Nephron (organoid): ENCODE results near the gene GALNT18.

Experiments used
- H3K27ac Mint-ChIP-seq, 3 experiments: 2 replicates each; pipeline ENCODE4 v1.8.0; 2020; ENCODE audit warnings: mixed read lengths in 3 of 3, mild to moderate bottlenecking in 2 of 3, moderate library complexity in 1 of 3
- H3K27me3 Mint-ChIP-seq: 2 replicates; pipeline ENCODE4 v1.8.0; 2021; ENCODE audit warnings: low read depth, mild to moderate bottlenecking, moderate library complexity, mixed read lengths
- H3K36me3 Mint-ChIP-seq: 2 replicates; pipeline ENCODE4 v1.8.0; 2020; ENCODE audit warnings: low read depth, mixed read lengths
- H3K4me1 Mint-ChIP-seq: 2 replicates; pipeline ENCODE4 v1.8.0; 2020; ENCODE audit warnings: mixed read lengths
- H3K4me3 Mint-ChIP-seq, 3 experiments: 2 replicates each; pipeline ENCODE4 v1.8.0; 2020; ENCODE audit warnings: mild to moderate bottlenecking in 3 of 3, mixed read lengths in 3 of 3, moderate library complexity in 2 of 3
- H3K9me3 Mint-ChIP-seq: 2 replicates; pipeline ENCODE4 v1.8.0; 2020; ENCODE audit warnings: mixed read lengths
- CTCF ChIP-seq, 3 experiments: fragments of 200-600 bp; sonication (generic); IDR thresholded peaks; one replicate each; pipeline ENCODE4 v1.5.0; 2021; ENCODE audit warnings: antibody characterized with exemption in 3 of 3; ENCODE audit not compliant: unreplicated experiment in 3 of 3

GALNT18 gene

DNA sequence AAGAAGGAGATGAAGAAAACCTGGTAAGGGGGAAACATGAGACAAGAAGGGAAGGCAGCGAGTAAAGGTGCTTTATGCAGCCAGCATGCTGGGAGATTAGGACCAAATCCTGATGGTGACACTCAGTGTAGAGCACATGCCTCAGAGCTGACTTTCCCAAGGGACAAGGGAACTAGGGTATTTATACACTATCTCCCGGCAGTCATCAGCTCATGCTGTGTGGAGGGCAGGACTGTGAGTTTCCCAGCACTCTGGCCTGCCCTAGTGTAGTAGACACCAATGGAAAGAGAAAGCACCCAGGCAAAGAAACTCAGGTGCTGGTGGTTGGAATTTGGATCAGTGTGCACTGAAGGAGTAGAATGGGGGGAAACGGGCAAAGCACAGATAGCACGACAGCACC lies 140.4 kb downstream of the GALNT18 start:
- Mint-ChIP-seq H3K4me3 (no peak overlapping the region), H3K4me1 (peaks cover 19% of the 10 kb centered on the region), H3K27ac (no peak overlapping the region), H3K9me3 (no peaks in the 10 kb centered on the region), H3K27me3 (peaks cover 48% of the 10 kb centered on the region), H3K36me3 (no peaks in the 10 kb centered on the region)
- TF ChIP-seq CTCF (IDR thresholded peaks at IDR 0.05; ENCODE audit: unreplicated experiment in 3 of 3): no peak

DNA sequence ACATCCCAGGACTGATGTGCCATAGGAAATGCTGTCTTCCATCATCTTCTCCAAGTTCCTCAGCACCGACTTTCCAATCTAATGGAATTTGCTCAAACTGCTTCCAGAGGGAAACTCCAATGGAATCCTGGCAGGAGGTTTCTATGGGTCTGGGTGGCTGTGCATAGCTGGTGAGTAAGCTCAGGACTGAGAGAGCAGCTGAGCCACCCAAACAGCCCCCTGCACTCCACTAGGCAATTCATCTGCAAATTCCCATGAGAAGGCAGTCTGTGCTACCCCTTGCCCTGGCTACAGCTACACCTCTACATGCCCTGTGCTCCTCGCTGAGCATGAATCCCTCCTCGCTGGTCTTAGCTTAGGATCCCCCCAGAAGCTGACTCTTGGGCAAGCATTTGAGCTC lies 140.8 kb downstream of the GALNT18 start:
- Mint-ChIP-seq H3K4me3 (no peak overlapping the region), H3K9me3 (no peaks in the 10 kb centered on the region), H3K27me3 (peaks cover 47% of the 10 kb centered on the region), H3K27ac (no peak overlapping the region), H3K4me1 (peaks cover 23% of the 10 kb centered on the region), H3K36me3 (no peaks in the 10 kb centered on the region)
- no peak for TF ChIP-seq CTCF (IDR thresholded peaks at IDR 0.05; ENCODE audit: unreplicated experiment in 3 of 3)

DNA sequence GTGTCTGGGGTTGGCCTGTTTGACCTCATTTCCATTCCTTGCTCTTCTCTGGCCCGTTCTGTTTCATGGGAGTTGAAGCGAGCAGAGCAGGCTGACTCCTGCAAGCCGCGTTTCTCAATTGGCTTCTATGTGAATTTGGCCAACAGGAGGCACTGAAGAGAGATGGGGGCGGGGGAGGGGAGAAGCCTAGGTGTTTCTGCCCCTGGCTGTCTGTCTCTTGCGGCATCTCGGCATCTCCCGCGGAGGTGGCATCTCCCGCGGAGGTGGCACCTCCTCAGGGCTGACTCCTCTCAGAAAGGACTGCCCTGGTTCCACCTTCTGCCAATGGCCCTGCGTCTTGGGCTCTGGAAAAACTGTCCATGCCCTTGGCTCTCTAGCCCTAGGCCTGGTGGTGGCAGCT lies 143.1 kb downstream of the GALNT18 start:
- no peaks in the 10 kb centered on the region for H3K36me3 Mint-ChIP-seq
- no peak overlapping the region for H3K27ac Mint-ChIP-seq
- H3K27me3 Mint-ChIP-seq: peaks cover 44% of the 10 kb centered on the region
- H3K4me1 Mint-ChIP-seq: peaks cover 24% of the 10 kb centered on the region
- no peak overlapping the region for H3K4me3 Mint-ChIP-seq
- no peak for TF ChIP-seq CTCF (IDR thresholded peaks at IDR 0.05; ENCODE audit: unreplicated experiment in 3 of 3)
- no peaks in the 10 kb centered on the region for H3K9me3 Mint-ChIP-seq

DNA sequence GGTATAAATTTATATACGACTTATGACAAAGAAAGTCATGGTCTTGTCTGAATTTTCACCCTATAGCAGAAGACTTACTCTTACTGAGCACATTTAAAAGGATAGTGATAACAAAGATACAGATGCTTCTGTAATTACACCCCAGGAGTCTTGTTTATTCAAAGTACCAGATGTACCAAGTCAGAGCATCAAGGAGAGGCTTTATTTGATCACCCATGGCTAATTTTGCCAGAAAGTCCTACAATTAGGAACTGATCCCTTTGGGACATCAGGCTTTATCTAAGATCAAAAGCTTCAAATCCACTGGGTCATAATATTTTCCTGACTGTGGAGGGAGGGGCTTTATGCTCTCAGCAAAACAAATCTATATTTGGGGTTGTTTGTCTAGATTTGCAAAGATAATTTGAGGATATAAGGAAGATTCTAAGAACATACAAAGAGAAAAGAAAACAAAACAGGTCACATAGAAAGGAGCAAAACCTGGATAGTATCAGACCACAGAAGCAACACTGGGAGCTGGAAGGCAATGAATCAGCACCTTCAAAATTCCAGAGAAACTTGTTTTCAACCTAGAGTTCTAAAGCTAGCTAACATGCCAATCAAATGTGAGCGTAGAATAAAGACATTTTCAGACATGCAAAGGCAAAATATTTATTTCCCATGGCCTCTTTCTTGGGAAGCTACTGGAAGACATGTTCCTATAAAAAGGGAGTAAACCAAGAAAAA lies 143.9 kb downstream of the GALNT18 start:
- Mint-ChIP-seq H3K4me3 (no peak overlapping the region), H3K27me3 (peaks cover 43% of the 10 kb centered on the region), H3K36me3 (no peaks in the 10 kb centered on the region), H3K27ac (no peak overlapping the region), H3K4me1 (peaks cover 21% of the 10 kb centered on the region), H3K9me3 (no peaks in the 10 kb centered on the region)
- no peak for TF ChIP-seq CTCF (IDR thresholded peaks at IDR 0.05; ENCODE audit: unreplicated experiment in 3 of 3)

DNA sequence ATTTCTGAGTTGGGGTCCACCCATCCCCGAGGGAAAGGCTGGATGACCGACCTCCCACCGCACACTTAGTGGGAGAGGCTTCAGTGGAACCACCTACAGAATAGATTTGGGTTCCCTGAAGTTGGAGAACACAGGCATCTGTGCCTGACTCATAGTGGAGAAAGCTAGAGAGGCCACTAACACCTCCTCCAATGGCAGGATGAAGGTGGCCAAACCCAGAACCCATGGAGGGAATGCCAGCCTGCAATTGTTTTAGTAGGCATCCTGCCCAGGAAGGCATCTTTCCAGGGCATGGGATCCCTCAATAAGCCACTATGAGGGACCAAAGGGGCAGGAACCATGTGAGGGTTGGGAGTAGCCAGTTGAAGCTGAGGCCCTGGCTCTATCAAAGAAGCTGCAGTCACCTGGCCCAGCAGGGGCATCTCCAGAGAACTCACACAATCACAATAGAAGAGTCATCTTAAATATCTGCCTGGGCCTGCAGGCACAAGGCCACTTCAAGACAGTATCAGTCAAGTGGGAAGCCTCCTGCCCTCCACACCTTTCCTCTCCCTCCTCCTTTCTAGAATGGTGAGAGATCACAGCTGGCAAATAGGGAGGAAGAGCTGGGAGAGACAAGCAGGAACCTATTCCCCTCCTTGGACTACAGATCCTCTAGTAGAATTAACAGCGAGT lies 144.7 kb downstream of the GALNT18 start:
- Mint-ChIP-seq H3K27me3 (peaks cover 41% of the 10 kb centered on the region), H3K27ac (no peak overlapping the region), H3K36me3 (no peaks in the 10 kb centered on the region), H3K9me3 (no peaks in the 10 kb centered on the region), H3K4me3 (no peak overlapping the region), H3K4me1 (peaks cover 25% of the 10 kb centered on the region)
- TF ChIP-seq CTCF (IDR thresholded peaks at IDR 0.05; ENCODE audit: unreplicated experiment in 3 of 3): no peak

DNA sequence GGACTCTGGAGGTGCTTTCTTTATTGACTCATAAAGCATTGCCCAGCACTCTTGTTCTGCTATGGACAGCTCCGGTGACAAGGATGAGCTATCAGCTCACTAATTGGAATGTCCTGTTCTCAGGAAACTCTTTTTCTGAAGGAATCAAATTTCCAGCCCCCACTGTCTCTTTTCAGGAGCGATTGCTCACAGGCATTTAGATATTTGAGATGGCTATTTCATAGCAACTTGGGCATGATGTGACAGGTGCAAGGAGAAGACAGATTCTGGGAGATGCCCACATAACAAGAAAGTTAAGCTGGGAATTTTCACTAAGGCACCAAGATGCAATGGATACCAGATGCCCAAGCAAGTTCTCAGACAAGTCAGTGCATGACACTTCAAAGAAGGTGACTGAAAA lies 145.3 kb downstream of the GALNT18 start:
- Mint-ChIP-seq H3K27ac (no peak overlapping the region), H3K36me3 (no peaks in the 10 kb centered on the region), H3K4me1 (peaks cover 27% of the 10 kb centered on the region), H3K9me3 (no peaks in the 10 kb centered on the region), H3K27me3 (peaks cover 39% of the 10 kb centered on the region), H3K4me3 (no peak overlapping the region)
- TF ChIP-seq CTCF (IDR thresholded peaks at IDR 0.05; ENCODE audit: unreplicated experiment in 3 of 3): no peak
